HepG2 (cell line): ENCODE data around the gene ARRDC4. TPM values are rescaled to one million over a fixed set of nuclear protein-coding genes. Genes with fewer than 3 reads are reported as not detected.

Experiments
- ETV6 ChIP-seq: sonication (generic); formaldehyde crosslinking; conservative IDR thresholded peaks from 2 replicates; pipeline ENCODE4 v1.4.0; 2020; ENCODE audit warnings: missing genetic modification reagents
- HOMEZ ChIP-seq: IDR thresholded peaks from 2 replicates; pipeline ENCODE4 v1.6.1; 2016; ENCODE audit warnings: low read depth
- KDM1A ChIP-seq: IDR thresholded peaks from 2 replicates; pipeline ENCODE4 v1.6.1; 2016; ENCODE audit warnings: missing compliant biosample characterization
- KDM2A ChIP-seq: sonication (generic); formaldehyde crosslinking; IDR thresholded peaks from 2 replicates; pipeline ENCODE4 v1.4.0; 2020; ENCODE audit warnings: low read depth, missing genetic modification reagents, borderline replicate concordance
- KMT2A ChIP-seq: sonication (generic); formaldehyde crosslinking; IDR thresholded peaks from 2 replicates; pipeline ENCODE4 v1.4.0; 2020; ENCODE audit warnings: missing genetic modification reagents
- MBNL3 ChIP-seq: fragments of 250-450 bp; sonication (Bioruptor Pico); conservative IDR thresholded peaks from 2 replicates; pipeline ENCODE4 v1.8.0; 2022; ENCODE audit warnings: mild to moderate bottlenecking, inconsistent platforms
- NFRKB ChIP-seq: fragments of 450-650 bp; IDR thresholded peaks from 2 replicates; pipeline ENCODE4 v1.6.1; 2017
- PHF20 ChIP-seq: sonication (generic); formaldehyde crosslinking; IDR thresholded peaks from 2 replicates; pipeline ENCODE4 v1.5.0; 2020; ENCODE audit warnings: mild to moderate bottlenecking, missing genetic modification reagents
- RBM22 ChIP-seq: fragments of 200-400 bp; formaldehyde crosslinking; optimal IDR thresholded peaks from 2 replicates; pipeline ENCODE3; 2017; ENCODE audit warnings: mild to moderate bottlenecking, low read length, moderate library complexity
- RNF2 ChIP-seq: fragments of 450-650 bp; conservative IDR thresholded peaks from 2 replicates; pipeline ENCODE4 v1.6.1; 2016; ENCODE audit warnings: low read depth
- SIX1 ChIP-seq: sonication (generic); formaldehyde crosslinking; IDR thresholded peaks from 2 replicates; pipeline ENCODE4 v1.4.0; 2020; ENCODE audit warnings: missing genetic modification reagents, borderline replicate concordance
- TP53 ChIP-seq: sonication (generic); formaldehyde crosslinking; conservative IDR thresholded peaks from 2 replicates; pipeline ENCODE4 v1.4.0; 2020; ENCODE audit warnings: missing genetic modification reagents
- TRIM22 ChIP-seq: fragments of 450-650 bp; IDR thresholded peaks from 2 replicates; pipeline ENCODE4 v1.6.1; 2017
- ZBTB49 ChIP-seq: sonication (generic); formaldehyde crosslinking; IDR thresholded peaks from 2 replicates; pipeline ENCODE4 v1.4.0; 2020; ENCODE audit warnings: missing genetic modification reagents, borderline replicate concordance
- ZKSCAN8 ChIP-seq: IDR thresholded peaks from 2 replicates; pipeline ENCODE4 v1.6.1; 2016; ENCODE audit warnings: borderline replicate concordance, missing genetic modification reagents, missing compliant biosample characterization
- ZNF256 ChIP-seq: sonication (generic); formaldehyde crosslinking; conservative IDR thresholded peaks from 2 replicates; pipeline ENCODE4 v1.4.0; 2020; ENCODE audit warnings: missing genetic modification reagents
- ZNF276 ChIP-seq: sonication (generic); formaldehyde crosslinking; IDR thresholded peaks from 2 replicates; pipeline ENCODE4 v1.4.0; 2020; ENCODE audit warnings: mild to moderate bottlenecking, low read depth, missing genetic modification reagents
- ZNF33B ChIP-seq: sonication (generic); formaldehyde crosslinking; IDR thresholded peaks from 2 replicates; pipeline ENCODE4 v1.5.1; 2020; ENCODE audit warnings: mild to moderate bottlenecking, missing genetic modification reagents
- ZNF619 ChIP-seq: sonication (generic); formaldehyde crosslinking; IDR thresholded peaks from 2 replicates; pipeline ENCODE4 v1.4.0; 2020; ENCODE audit warnings: mild to moderate bottlenecking, missing genetic modification reagents
- ZNF629 ChIP-seq: sonication (generic); formaldehyde crosslinking; conservative IDR thresholded peaks from 2 replicates; pipeline ENCODE4 v1.5.0; 2020; ENCODE audit warnings: missing genetic modification reagents
- ZSCAN20 ChIP-seq: sonication (generic); formaldehyde crosslinking; IDR thresholded peaks from 2 replicates; pipeline ENCODE4 v1.4.0; 2020; ENCODE audit warnings: missing genetic modification reagents, mild to moderate bottlenecking, borderline replicate concordance
- ZSCAN22 ChIP-seq: sonication (generic); formaldehyde crosslinking; IDR thresholded peaks from 2 replicates; pipeline ENCODE4 v1.4.0; 2020; ENCODE audit warnings: mild to moderate bottlenecking, missing genetic modification reagents
- polyA plus RNA-seq, 8 experiments: library from polyadenylated mRNA; depleted of rRNA in 3 of 8; stranded (reverse) in 7 of 8; unstranded in 1 of 8; fragments of >200 nt; fragmentation: Illumina TruSeq in 4 of 8; extraction: Trizol in 4 of 8; gene quantifications; 2 replicates each; pipeline versions ENCODE4 v1.2.1 to v1.2.3, GENCODE V29; 2011 to 2016; ENCODE audit warnings: low read depth in 4 of 8, missing spikeins in 1 of 8, mixed read lengths in 1 of 8; ENCODE audit not compliant: insufficient read depth in 1 of 8
- total RNA-seq, 5 experiments: library from RNA; depleted of rRNA; stranded (reverse); fragments of >200 nt; fragmentation: Illumina TruSeq; extraction: Trizol; gene quantifications; 2 replicates each; pipeline ENCODE4 v1.2.3, GENCODE V29; 2016; ENCODE audit warnings: low read depth in 1 of 5
- TF ChIP-seq, protein P1 (sequence below): sonication (generic); formaldehyde crosslinking; IDR thresholded peaks from 2 replicates; pipeline ENCODE4 v1.8.1; 2022; ENCODE audit warnings: mild to moderate bottlenecking, missing genetic modification reagents

The ARRDC4 gene
- total and polyA plus RNA-seq, 2 of the 13 experiments (the other 11 are each of a cell fraction or from before 2014, with no cell fraction given), result 1.5 to 2.5 TPM

GRCh38 chr15:97960364-97961066 lies at the start of gene ARRDC4 (continued):
- TF ChIP-seq ZNF276 (CRISPR knock-in tag) (no peak), ETV6 (CRISPR knock-in tag) (no peak), KMT2A (CRISPR knock-in tag) (no peak; the same call in 1 of the 2 replicates), MBNL3 (CRISPR knock-in tag) (no peak), ZNF629 (CRISPR knock-in tag) (no peak), NFRKB (no peak), ZSCAN20 (CRISPR knock-in tag) (no peak), PHF20 (CRISPR knock-in tag) (peak; percentile 47), ZKSCAN8 (CRISPR knock-in tag) (no peak), TP53 (CRISPR knock-in tag) (no peak), ZNF619 (CRISPR knock-in tag) (no peak), ZNF256 (CRISPR knock-in tag) (no peak), KDM1A (CRISPR knock-in tag) (no peak), ZBTB49 (CRISPR knock-in tag) (no peak), ZNF33B (CRISPR knock-in tag) (no peak), TRIM22 (no peak), RBM22 (no peak), ZSCAN22 (CRISPR knock-in tag) (no peak), SIX1 (CRISPR knock-in tag) (no peak; the same call in 1 of the 2 replicates), RNF2 (peak; percentile 83; the same call in 1 of the 2 replicates), HOMEZ (CRISPR knock-in tag) (peak; percentile 60; the same call in 1 of the 2 replicates), KDM2A (CRISPR knock-in tag) (peak; percentile 46; the same call in 1 of the 2 replicates)
- TF ChIP-seq, protein P1, sequence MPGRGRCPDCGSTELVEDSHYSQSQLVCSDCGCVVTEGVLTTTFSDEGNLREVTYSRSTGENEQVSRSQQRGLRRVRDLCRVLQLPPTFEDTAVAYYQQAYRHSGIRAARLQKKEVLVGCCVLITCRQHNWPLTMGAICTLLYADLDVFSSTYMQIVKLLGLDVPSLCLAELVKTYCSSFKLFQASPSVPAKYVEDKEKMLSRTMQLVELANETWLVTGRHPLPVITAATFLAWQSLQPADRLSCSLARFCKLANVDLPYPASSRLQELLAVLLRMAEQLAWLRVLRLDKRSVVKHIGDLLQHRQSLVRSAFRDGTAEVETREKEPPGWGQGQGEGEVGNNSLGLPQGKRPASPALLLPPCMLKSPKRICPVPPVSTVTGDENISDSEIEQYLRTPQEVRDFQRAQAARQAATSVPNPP (CRISPR knock-in tag), result no peak
